GM23338 (cell line): Measurements from ENCODE around the gene SNRNP27. TPM values are rescaled to one million over a fixed set of nuclear protein-coding genes. Genes with fewer than 3 reads are reported as not detected.
A peak's percentile ranks its signal among the peaks of the same experiment; 100 is the strongest.

ENCODE experiments used
- ATAC-seq: fragments of 200-7000 bp; cut with Tn5 transposase; 3 replicates; pipeline ENCODE4 v1.9.1; 2020
- DNase-seq: peaks from one replicate; pipeline ENCODE4 v3.0.0-alpha.2; 2015; ENCODE audit warnings: low spot score
- H2AFZ ChIP-seq: fragments of 200-600 bp; sonication (generic); 2 replicates; pipeline ENCODE4 v1.8.0; 2016; ENCODE audit warnings: antibody characterized with exemption, mild to moderate bottlenecking, moderate library complexity
- H3F3A ChIP-seq: fragments of 200-600 bp; sonication (generic); replicated peaks from 2 replicates; pipeline ENCODE4 v1.8.0; 2017; ENCODE audit warnings: antibody characterized with exemption, mixed run types, low read depth
- H3K27ac ChIP-seq: fragments of 200-600 bp; sonication (generic); 2 replicates; pipeline ENCODE4 v1.6.1; 2016; ENCODE audit warnings: low read depth
- H3K27me3 ChIP-seq: fragments of 200-600 bp; sonication (generic); 2 replicates; pipeline ENCODE4 v1.8.0; 2016; ENCODE audit warnings: mild to moderate bottlenecking, mixed run types, moderate library complexity; ENCODE audit not compliant: insufficient read depth
- H3K36me3 ChIP-seq: fragments of 200-600 bp; sonication (generic); 2 replicates; pipeline ENCODE4 v1.8.0; 2016; ENCODE audit warnings: mild to moderate bottlenecking; ENCODE audit not compliant: insufficient read depth
- H3K4me1 ChIP-seq: fragments of 200-600 bp; sonication (generic); 2 replicates; pipeline ENCODE4 v1.8.0; 2016; ENCODE audit warnings: mild to moderate bottlenecking, moderate library complexity; ENCODE audit not compliant: insufficient read depth
- H3K4me2 ChIP-seq: fragments of 200-600 bp; sonication (generic); 2 replicates; pipeline ENCODE4 v1.7.1; 2017; ENCODE audit warnings: mixed run types
- H3K4me3 ChIP-seq: fragments of 200-600 bp; sonication (generic); 2 replicates; pipeline ENCODE4 v1.6.1; 2016; ENCODE audit warnings: mixed run types
- H3K79me2 ChIP-seq: fragments of 200-600 bp; sonication (generic); replicated peaks from 2 replicates; pipeline ENCODE4 v1.8.0; 2017; ENCODE audit warnings: mild to moderate bottlenecking; ENCODE audit not compliant: insufficient read depth
- H3K9me2 ChIP-seq: fragments of 200-600 bp; sonication (generic); 2 replicates; pipeline ENCODE4 v1.8.0; 2017; ENCODE audit not compliant: insufficient read depth
- H4K20me1 ChIP-seq: fragments of 200-600 bp; sonication (generic); replicated peaks from 2 replicates; pipeline ENCODE4 v1.8.0; 2017; ENCODE audit warnings: mild to moderate bottlenecking; ENCODE audit not compliant: insufficient read depth
- H3K27ac Mint-ChIP-seq: 2 replicates; pipeline ENCODE4 v1.8.0; 2020; ENCODE audit warnings: inconsistent platforms, mild to moderate bottlenecking, moderate library complexity, mixed read lengths
- H3K27me3 Mint-ChIP-seq: 3 replicates; pipeline ENCODE4 v1.8.0; 2022; ENCODE audit warnings: low read depth, mild to moderate bottlenecking, moderate library complexity, mixed read lengths, inconsistent platforms; ENCODE audit not compliant: insufficient read depth, poor library complexity
- H3K36me3 Mint-ChIP-seq: 3 replicates; pipeline ENCODE4 v1.8.0; 2021; ENCODE audit warnings: low read depth, mild to moderate bottlenecking, inconsistent platforms, moderate library complexity, mixed read lengths
- H3K4me1 Mint-ChIP-seq: 3 replicates; pipeline ENCODE4 v1.8.0; 2020; ENCODE audit warnings: mild to moderate bottlenecking, inconsistent platforms, mixed read lengths
- H3K4me3 Mint-ChIP-seq: 3 replicates; pipeline ENCODE4 v1.8.0; 2021; ENCODE audit warnings: moderate library complexity, mild to moderate bottlenecking, inconsistent platforms, mixed read lengths
- H3K9me3 Mint-ChIP-seq: 3 replicates; pipeline ENCODE4 v1.8.0; 2020; ENCODE audit warnings: moderate library complexity, mild to moderate bottlenecking, inconsistent platforms, mixed read lengths
- CREB1 ChIP-seq: fragments of 250-450 bp; sonication (Bioruptor Pico); IDR thresholded peaks from 2 replicates; pipeline ENCODE4 v1.5.0; 2020; ENCODE audit warnings: low read depth, mild to moderate bottlenecking, moderate library complexity
- EZH2 ChIP-seq: fragments of 200-600 bp; sonication (generic); IDR thresholded peaks from one replicate; pipeline ENCODE4 v1.8.0; 2017; ENCODE audit warnings: antibody characterized with exemption, mild to moderate bottlenecking, low read depth; ENCODE audit not compliant: unreplicated experiment
- EZH2phosphoT487 ChIP-seq: fragments of 200-600 bp; sonication (generic); IDR thresholded peaks from one replicate; pipeline ENCODE4 v1.8.1; 2018; ENCODE audit warnings: antibody characterized with exemption; ENCODE audit not compliant: unreplicated experiment
- JUNB ChIP-seq: IDR thresholded peaks from one replicate; pipeline ENCODE4 v1.6.1; 2016; ENCODE audit warnings: antibody characterized with exemption; ENCODE audit not compliant: unreplicated experiment
- NANOG ChIP-seq: IDR thresholded peaks from 2 replicates; pipeline ENCODE4 v1.6.1; 2016; ENCODE audit warnings: antibody characterized with exemption, borderline replicate concordance
- POLR2AphosphoS5 ChIP-seq: IDR thresholded peaks from 2 replicates; pipeline ENCODE4 v1.6.1; 2016; ENCODE audit warnings: antibody characterized with exemption, low read depth
- STAT1 ChIP-seq: IDR thresholded peaks from one replicate; pipeline ENCODE4 v1.6.1; 2016; ENCODE audit warnings: antibody characterized with exemption; ENCODE audit not compliant: unreplicated experiment
- ZNF114 ChIP-seq: fragments of 250-450 bp; sonication (Bioruptor Pico); IDR thresholded peaks from 2 replicates; pipeline ENCODE4 v1.5.0; 2020; ENCODE audit warnings: mild to moderate bottlenecking, moderate library complexity
- ZNF331 ChIP-seq: fragments of 250-450 bp; sonication (Bioruptor Pico); IDR thresholded peaks from 2 replicates; pipeline ENCODE4 v1.5.0; 2020; ENCODE audit warnings: low read depth, mild to moderate bottlenecking, moderate library complexity
- polyA plus RNA-seq: library from polyadenylated mRNA; unstranded; fragments of >200 nt; fragmentation: Nextera tagmentation; extraction: Ambion mirVana; gene quantifications from 2 replicates; pipeline ENCODE4 v1.2.1, GENCODE V29; 2016
- total RNA-seq: library from RNA; depleted of rRNA; stranded (reverse); fragments of >200 nt; shearing (Covaris generic); gene quantifications from 2 replicates; pipeline ENCODE4 v1.2.3, GENCODE V29; 2014
- TF ChIP-seq, protein P1 (sequence below): fragments of 250-450 bp; sonication (Bioruptor Pico); IDR thresholded peaks from 2 replicates; pipeline ENCODE4 v1.5.0; 2020; ENCODE audit warnings: mild to moderate bottlenecking, moderate library complexity
- TF ChIP-seq, protein P2 (sequence below), 2 experiments: fragments of 200-600 bp in 1 of 2; sonication (generic) in 1 of 2; conservative IDR thresholded peaks; 2 replicates each; pipeline versions ENCODE4 v1.5.1 to v1.6.1; 2016 to 2017; ENCODE audit warnings: antibody characterized with exemption in 2 of 2, low read depth in 2 of 2, mild to moderate bottlenecking in 2 of 2, moderate library complexity in 1 of 2
- TF ChIP-seq, protein P3 (sequence below): IDR thresholded peaks from one replicate; pipeline ENCODE4 v1.6.1; 2018; ENCODE audit warnings: antibody characterized with exemption; ENCODE audit not compliant: unreplicated experiment
- TF ChIP-seq, protein P4 (sequence below): IDR thresholded peaks from 2 replicates; pipeline ENCODE4 v1.6.1; 2016; ENCODE audit warnings: antibody characterized with exemption

Gene SNRNP27
- total and polyA plus RNA-seq, 2 experiments from 2014 or later = 54.3 to 133 TPM

DNA sequence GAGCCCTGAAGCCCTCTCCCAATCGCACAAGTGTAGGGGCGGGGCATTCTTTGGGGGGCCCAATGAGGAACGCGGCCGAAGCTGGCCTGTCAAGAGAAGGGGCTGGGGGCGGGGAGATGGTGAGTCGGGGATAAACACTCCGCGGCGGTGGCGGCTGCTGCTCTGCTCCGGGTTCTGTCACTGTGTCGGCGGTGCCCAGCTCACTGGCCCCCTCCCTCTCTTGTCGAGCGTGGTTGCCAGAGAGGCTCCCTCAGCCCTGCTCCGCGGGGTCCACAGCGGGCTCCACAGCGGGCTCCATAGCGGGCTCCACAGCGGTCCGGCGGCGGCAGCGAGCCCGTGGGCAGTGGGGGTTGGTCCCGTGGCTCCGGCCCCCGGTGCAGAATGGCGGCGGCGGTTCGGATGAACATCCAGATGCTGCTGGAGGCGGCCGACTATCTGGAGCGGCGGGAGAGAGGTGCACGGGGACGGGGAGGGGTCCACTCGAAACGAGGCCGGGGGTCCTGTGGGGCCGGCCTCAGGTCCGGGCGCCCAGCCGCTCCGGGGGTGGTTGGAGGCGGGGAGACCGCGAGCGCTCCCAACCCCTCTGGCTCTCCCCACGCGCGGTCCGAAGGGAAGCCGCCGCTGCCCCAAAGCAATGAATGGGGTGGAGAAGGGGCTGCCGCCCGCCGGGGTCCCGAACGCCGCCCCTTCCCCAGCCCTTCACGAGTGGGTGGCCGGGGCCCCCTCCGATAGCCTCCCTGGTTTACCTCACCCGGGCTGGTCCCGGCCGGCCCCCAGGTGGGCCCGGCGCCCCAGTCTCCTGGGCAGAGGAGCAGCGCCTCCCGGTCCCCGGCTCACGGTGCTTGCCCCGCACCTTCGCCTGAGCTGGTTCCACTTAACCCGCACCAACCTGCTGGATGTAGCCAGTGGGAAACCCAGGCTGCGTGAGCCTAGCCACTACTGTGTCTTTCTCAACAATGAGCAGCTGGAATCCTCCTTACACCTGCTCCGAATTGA lies 21.5 kb downstream of the SNRNP27 start, which contains the start of gene MXD1:
Gene MXD1, plus strand, starts transcription at position 160 of the 996 bp plus-strand sequence. Its CDS starts 222 bp downstream, at position 382.
- Histone ChIP-seq H3K27ac (peak within 1 kb of the TSS; percentile 95), H3F3A (no peaks in the 10 kb centered on the region), H3K27me3 (no peaks in the 10 kb centered on the region), H3K9me2 (no peaks in the 10 kb centered on the region), H4K20me1 (no peaks in the 10 kb centered on the region), H3K4me3 (peak within 1 kb of the TSS; percentile 68), H3K36me3 (no peaks in the 10 kb centered on the region), H3K79me2 (no peaks in the 10 kb centered on the region), H2AFZ (no peak within 1 kb of the TSS; the same call in 1 of the 2 replicates), H3K4me2 (peak within 1 kb of the TSS; percentile 88), H3K4me1 (no peaks in the 10 kb centered on the region)
- ATAC-seq = peak; percentile 8
- peak within 1 kb of the TSS; percentile 85 for H3K4me3 Mint-ChIP-seq
- DNase-seq = peak; percentile 58
- H3K36me3 Mint-ChIP-seq = peaks cover 3% of the 10 kb centered on the region; the same call in 1 of the 3 replicates
- 0 out of 3 replicates have a peak, but pooled peaks cover 6% of the 10 kb centered on the region for H3K4me1 Mint-ChIP-seq
- peak within 1 kb of the TSS; percentile 98 for H3K27ac Mint-ChIP-seq
- TF ChIP-seq EZH2 (no peak), ZNF331 (CRISPR knock-in tag) (no peak), STAT1 (no peak), JUNB (no peak), CREB1 (CRISPR knock-in tag) (no peak), POLR2AphosphoS5 (no peak), EZH2phosphoT487 (no peak), ZNF114 (CRISPR knock-in tag) (no peak), NANOG (no peak)
- TF ChIP-seq, protein P1, sequence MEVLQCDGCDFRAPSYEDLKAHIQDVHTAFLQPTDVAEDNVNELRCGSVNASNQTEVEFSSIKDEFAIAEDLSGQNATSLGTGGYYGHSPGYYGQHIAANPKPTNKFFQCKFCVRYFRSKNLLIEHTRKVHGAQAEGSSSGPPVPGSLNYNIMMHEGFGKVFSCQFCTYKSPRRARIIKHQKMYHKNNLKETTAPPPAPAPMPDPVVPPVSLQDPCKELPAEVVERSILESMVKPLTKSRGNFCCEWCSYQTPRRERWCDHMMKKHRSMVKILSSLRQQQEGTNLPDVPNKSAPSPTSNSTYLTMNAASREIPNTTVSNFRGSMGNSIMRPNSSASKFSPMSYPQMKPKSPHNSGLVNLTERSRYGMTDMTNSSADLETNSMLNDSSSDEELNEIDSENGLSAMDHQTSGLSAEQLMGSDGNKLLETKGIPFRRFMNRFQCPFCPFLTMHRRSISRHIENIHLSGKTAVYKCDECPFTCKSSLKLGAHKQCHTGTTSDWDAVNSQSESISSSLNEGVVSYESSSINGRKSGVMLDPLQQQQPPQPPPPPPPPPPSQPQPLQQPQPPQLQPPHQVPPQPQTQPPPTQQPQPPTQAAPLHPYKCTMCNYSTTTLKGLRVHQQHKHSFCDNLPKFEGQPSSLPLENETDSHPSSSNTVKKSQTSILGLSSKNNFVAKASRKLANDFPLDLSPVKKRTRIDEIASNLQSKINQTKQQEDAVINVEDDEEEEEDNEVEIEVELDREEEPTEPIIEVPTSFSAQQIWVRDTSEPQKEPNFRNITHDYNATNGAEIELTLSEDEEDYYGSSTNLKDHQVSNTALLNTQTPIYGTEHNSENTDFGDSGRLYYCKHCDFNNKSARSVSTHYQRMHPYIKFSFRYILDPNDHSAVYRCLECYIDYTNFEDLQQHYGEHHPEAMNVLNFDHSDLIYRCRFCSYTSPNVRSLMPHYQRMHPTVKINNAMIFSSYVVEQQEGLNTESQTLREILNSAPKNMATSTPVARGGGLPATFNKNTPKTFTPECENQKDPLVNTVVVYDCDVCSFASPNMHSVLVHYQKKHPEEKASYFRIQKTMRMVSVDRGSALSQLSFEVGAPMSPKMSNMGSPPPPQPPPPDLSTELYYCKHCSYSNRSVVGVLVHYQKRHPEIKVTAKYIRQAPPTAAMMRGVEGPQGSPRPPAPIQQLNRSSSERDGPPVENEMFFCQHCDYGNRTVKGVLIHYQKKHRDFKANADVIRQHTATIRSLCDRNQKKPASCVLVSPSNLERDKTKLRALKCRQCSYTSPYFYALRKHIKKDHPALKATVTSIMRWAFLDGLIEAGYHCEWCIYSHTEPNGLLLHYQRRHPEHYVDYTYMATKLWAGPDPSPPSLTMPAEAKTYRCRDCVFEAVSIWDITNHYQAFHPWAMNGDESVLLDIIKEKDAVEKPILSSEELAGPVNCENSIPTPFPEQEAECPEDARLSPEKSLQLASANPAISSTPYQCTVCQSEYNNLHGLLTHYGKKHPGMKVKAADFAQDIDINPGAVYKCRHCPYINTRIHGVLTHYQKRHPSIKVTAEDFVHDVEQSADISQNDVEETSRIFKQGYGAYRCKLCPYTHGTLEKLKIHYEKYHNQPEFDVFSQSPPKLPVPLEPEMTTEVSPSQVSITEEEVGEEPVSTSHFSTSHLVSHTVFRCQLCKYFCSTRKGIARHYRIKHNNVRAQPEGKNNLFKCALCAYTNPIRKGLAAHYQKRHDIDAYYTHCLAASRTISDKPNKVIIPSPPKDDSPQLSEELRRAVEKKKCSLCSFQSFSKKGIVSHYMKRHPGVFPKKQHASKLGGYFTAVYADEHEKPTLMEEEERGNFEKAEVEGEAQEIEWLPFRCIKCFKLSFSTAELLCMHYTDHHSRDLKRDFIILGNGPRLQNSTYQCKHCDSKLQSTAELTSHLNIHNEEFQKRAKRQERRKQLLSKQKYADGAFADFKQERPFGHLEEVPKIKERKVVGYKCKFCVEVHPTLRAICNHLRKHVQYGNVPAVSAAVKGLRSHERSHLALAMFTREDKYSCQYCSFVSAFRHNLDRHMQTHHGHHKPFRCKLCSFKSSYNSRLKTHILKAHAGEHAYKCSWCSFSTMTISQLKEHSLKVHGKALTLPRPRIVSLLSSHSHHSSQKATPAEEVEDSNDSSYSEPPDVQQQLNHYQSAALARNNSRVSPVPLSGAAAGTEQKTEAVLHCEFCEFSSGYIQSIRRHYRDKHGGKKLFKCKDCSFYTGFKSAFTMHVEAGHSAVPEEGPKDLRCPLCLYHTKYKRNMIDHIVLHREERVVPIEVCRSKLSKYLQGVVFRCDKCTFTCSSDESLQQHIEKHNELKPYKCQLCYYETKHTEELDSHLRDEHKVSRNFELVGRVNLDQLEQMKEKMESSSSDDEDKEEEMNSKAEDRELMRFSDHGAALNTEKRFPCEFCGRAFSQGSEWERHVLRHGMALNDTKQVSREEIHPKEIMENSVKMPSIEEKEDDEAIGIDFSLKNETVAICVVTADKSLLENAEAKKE (CRISPR knock-in tag) = no peak
- TF ChIP-seq, protein P2, sequence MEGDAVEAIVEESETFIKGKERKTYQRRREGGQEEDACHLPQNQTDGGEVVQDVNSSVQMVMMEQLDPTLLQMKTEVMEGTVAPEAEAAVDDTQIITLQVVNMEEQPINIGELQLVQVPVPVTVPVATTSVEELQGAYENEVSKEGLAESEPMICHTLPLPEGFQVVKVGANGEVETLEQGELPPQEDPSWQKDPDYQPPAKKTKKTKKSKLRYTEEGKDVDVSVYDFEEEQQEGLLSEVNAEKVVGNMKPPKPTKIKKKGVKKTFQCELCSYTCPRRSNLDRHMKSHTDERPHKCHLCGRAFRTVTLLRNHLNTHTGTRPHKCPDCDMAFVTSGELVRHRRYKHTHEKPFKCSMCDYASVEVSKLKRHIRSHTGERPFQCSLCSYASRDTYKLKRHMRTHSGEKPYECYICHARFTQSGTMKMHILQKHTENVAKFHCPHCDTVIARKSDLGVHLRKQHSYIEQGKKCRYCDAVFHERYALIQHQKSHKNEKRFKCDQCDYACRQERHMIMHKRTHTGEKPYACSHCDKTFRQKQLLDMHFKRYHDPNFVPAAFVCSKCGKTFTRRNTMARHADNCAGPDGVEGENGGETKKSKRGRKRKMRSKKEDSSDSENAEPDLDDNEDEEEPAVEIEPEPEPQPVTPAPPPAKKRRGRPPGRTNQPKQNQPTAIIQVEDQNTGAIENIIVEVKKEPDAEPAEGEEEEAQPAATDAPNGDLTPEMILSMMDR (conservative IDR thresholded peaks at IDR 0.05; ENCODE audit: low read depth in 2 of 2) = no peak
- TF ChIP-seq, protein P3, sequence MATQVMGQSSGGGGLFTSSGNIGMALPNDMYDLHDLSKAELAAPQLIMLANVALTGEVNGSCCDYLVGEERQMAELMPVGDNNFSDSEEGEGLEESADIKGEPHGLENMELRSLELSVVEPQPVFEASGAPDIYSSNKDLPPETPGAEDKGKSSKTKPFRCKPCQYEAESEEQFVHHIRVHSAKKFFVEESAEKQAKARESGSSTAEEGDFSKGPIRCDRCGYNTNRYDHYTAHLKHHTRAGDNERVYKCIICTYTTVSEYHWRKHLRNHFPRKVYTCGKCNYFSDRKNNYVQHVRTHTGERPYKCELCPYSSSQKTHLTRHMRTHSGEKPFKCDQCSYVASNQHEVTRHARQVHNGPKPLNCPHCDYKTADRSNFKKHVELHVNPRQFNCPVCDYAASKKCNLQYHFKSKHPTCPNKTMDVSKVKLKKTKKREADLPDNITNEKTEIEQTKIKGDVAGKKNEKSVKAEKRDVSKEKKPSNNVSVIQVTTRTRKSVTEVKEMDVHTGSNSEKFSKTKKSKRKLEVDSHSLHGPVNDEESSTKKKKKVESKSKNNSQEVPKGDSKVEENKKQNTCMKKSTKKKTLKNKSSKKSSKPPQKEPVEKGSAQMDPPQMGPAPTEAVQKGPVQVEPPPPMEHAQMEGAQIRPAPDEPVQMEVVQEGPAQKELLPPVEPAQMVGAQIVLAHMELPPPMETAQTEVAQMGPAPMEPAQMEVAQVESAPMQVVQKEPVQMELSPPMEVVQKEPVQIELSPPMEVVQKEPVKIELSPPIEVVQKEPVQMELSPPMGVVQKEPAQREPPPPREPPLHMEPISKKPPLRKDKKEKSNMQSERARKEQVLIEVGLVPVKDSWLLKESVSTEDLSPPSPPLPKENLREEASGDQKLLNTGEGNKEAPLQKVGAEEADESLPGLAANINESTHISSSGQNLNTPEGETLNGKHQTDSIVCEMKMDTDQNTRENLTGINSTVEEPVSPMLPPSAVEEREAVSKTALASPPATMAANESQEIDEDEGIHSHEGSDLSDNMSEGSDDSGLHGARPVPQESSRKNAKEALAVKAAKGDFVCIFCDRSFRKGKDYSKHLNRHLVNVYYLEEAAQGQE = no peak
- TF ChIP-seq, protein P4, sequence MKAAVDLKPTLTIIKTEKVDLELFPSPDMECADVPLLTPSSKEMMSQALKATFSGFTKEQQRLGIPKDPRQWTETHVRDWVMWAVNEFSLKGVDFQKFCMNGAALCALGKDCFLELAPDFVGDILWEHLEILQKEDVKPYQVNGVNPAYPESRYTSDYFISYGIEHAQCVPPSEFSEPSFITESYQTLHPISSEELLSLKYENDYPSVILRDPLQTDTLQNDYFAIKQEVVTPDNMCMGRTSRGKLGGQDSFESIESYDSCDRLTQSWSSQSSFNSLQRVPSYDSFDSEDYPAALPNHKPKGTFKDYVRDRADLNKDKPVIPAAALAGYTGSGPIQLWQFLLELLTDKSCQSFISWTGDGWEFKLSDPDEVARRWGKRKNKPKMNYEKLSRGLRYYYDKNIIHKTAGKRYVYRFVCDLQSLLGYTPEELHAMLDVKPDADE = no peak
- no peaks in the 10 kb centered on the region for H3K9me3 Mint-ChIP-seq
- H3K27me3 Mint-ChIP-seq = peaks cover 6% of the 10 kb centered on the region
